H1 (cell line): ENCODE results near the gene LRRTM2. TPM values are rescaled to one million over a fixed set of nuclear protein-coding genes. Genes with fewer than 3 reads are reported as not detected.

Source experiments
- CTCF ChIA-PET: fragments of 300-600 bp; sonication (Branson Sonifier 250); formaldehyde crosslinking; loops from one replicate; lab custom pipeline; 2021; ENCODE audit not compliant: partially characterized antibody; lab: Charles Lee
- POLR2A ChIA-PET: fragments of 300-600 bp; sonication (Branson Sonifier 250); formaldehyde crosslinking; loops from one replicate; lab custom pipeline; 2021; ENCODE audit warnings: inconsistent platforms; ENCODE audit not compliant: partially characterized antibody; lab: Charles Lee
- DNase-seq, 2 experiments: peaks; one replicate each; pipeline versions ENCODE4 v3.0.0 to v3.0.0-alpha.2; 2010 to 2022; ENCODE audit warnings: low spot score in 2 of 2, low read depth in 1 of 2, mixed read lengths in 1 of 2
- FAIRE-seq: peaks from 2 replicates; lab custom pipeline; 2011; peaks lifted over from hg19 to GRCh38; lab: Jason Lieb, UNC
- H2AFZ ChIP-seq: 2 replicates; pipeline ENCODE4 v1.8.1; 2012; ENCODE audit warnings: low read length, inconsistent platforms
- H2AK5ac ChIP-seq: 2 replicates; pipeline ENCODE4 v1.6.1; 2013; ENCODE audit warnings: low read depth, low read length
- H2BK120ac ChIP-seq: replicated peaks from 2 replicates; pipeline ENCODE3; 2013; ENCODE audit warnings: low read depth, low read length, inconsistent platforms
- H2BK12ac ChIP-seq: 2 replicates; pipeline ENCODE4 v1.6.1; 2013; ENCODE audit warnings: low read depth, low read length
- H2BK15ac ChIP-seq: 2 replicates; pipeline ENCODE4 v1.6.1; 2013; ENCODE audit warnings: low read length
- H2BK20ac ChIP-seq: 2 replicates; pipeline ENCODE4 v1.6.1; 2013; ENCODE audit warnings: low read length
- H2BK5ac ChIP-seq: 2 replicates; pipeline ENCODE4 v1.6.1; 2013; ENCODE audit warnings: low read depth, low read length
- H3K14ac ChIP-seq: 2 replicates; pipeline ENCODE4 v1.6.1; 2013; ENCODE audit warnings: inconsistent platforms; ENCODE audit not compliant: insufficient read length
- H3K18ac ChIP-seq: 2 replicates; pipeline ENCODE4 v1.6.1; 2013; ENCODE audit warnings: low read length; ENCODE audit errors: extremely low read depth
- H3K23ac ChIP-seq: 2 replicates; pipeline ENCODE4 v1.6.1; 2013; ENCODE audit warnings: inconsistent platforms; ENCODE audit not compliant: insufficient read length
- H3K23me2 ChIP-seq: 2 replicates; pipeline ENCODE4 v1.6.1; 2013; ENCODE audit warnings: low read depth, low read length
- H3K27ac ChIP-seq: 2 replicates; pipeline ENCODE4 v1.6.1; 2011; ENCODE audit warnings: low read depth, low read length, inconsistent platforms
- H3K27me3 ChIP-seq, 4 experiments: replicated peaks in 1 of 4; 1 replicate in 1 of 4; 2 replicates in 3 of 4; pipeline versions ENCODE4 v1.6.1 to v1.8.1; 2011 to 2013; ENCODE audit warnings: low read length in 3 of 4, mild to moderate bottlenecking in 3 of 4, inconsistent platforms in 2 of 4, mixed read lengths in 2 of 4, moderate library complexity in 1 of 4; ENCODE audit not compliant: control insufficient read depth in 3 of 4, insufficient read depth in 3 of 4; ENCODE audit errors: extremely low read depth in 1 of 4
- H3K36me3 ChIP-seq, 4 experiments: 2 replicates each; pipeline versions ENCODE4 v1.6.1 to v1.8.1; 2011 to 2013; ENCODE audit warnings: mild to moderate bottlenecking in 4 of 4, low read length in 3 of 4, moderate library complexity in 2 of 4, control low read depth in 1 of 4, inconsistent platforms in 1 of 4; ENCODE audit not compliant: insufficient read depth in 4 of 4, control insufficient read depth in 2 of 4
- H3K4ac ChIP-seq: replicated peaks from 2 replicates; pipeline ENCODE3; 2013; ENCODE audit warnings: low read length, low read depth, mixed read lengths, inconsistent platforms; ENCODE audit not compliant: insufficient read length
- H3K4me1 ChIP-seq, 4 experiments: replicated peaks in 1 of 4; 1 replicate in 1 of 4; 2 replicates in 3 of 4; pipeline versions ENCODE4 v1.6.1 to v1.8.1; 2011 to 2013; ENCODE audit warnings: low read length in 3 of 4, inconsistent platforms in 2 of 4, mixed read lengths in 1 of 4; ENCODE audit not compliant: insufficient read depth in 4 of 4, control insufficient read depth in 3 of 4
- H3K4me2 ChIP-seq, 2 experiments: 2 replicates each; pipeline versions ENCODE4 v1.6.1 to v1.8.1; 2011 to 2013; ENCODE audit warnings: low read depth in 2 of 2, low read length in 2 of 2, control low read depth in 1 of 2, inconsistent platforms in 1 of 2, mild to moderate bottlenecking in 1 of 2; ENCODE audit not compliant: insufficient read depth in 1 of 2
- H3K4me3 ChIP-seq, 4 experiments: fragments of 200-600, 300-600 bp in 1 of 4; sonication (generic), shearing (Covaris generic), sonication (Bioruptor Twin) in 1 of 4; 2 replicates each; pipeline versions ENCODE4 v1.5.1 to v1.8.1; 2011 to 2016; ENCODE audit warnings: low read length in 4 of 4, low read depth in 3 of 4, control low read depth in 2 of 4, inconsistent platforms in 2 of 4, mild to moderate bottlenecking in 2 of 4, mixed read lengths in 1 of 4, moderate library complexity in 1 of 4; ENCODE audit not compliant: insufficient read depth in 2 of 4; ENCODE audit errors: extremely low read depth in 1 of 4
- H3K56ac ChIP-seq: replicated peaks from 2 replicates; pipeline ENCODE3; 2013; ENCODE audit warnings: low read depth, mild to moderate bottlenecking, mixed read lengths, low read length, inconsistent platforms; ENCODE audit not compliant: insufficient read length
- H3K79me1 ChIP-seq: 2 replicates; pipeline ENCODE4 v1.6.1; 2013; ENCODE audit warnings: low read depth, low read length, control low read depth
- H3K79me2 ChIP-seq, 2 experiments: 2 replicates each; pipeline versions ENCODE4 v1.6.1 to v1.8.1; 2012 to 2013; ENCODE audit warnings: low read length in 2 of 2, mild to moderate bottlenecking in 2 of 2, inconsistent platforms in 1 of 2; ENCODE audit not compliant: insufficient read depth in 2 of 2, control insufficient read depth in 1 of 2
- H3K9ac ChIP-seq, 4 experiments: replicated peaks in 1 of 4; 1 replicate in 1 of 4; 2 replicates in 3 of 4; pipeline versions ENCODE4 v1.6.1 to v1.8.1; 2011 to 2013; ENCODE audit warnings: low read depth in 3 of 4, low read length in 3 of 4, control low read depth in 2 of 4, mild to moderate bottlenecking in 2 of 4, moderate library complexity in 2 of 4, inconsistent platforms in 1 of 4; ENCODE audit errors: extremely low read depth in 1 of 4
- H3K9me3 ChIP-seq, 2 experiments: 2 replicates each; pipeline versions ENCODE4 v1.6.1 to v1.8.1; 2012 to 2013; ENCODE audit warnings: mild to moderate bottlenecking in 2 of 2, moderate library complexity in 2 of 2, control low read depth in 1 of 2, inconsistent platforms in 1 of 2, low read depth in 1 of 2, low read length in 1 of 2, mixed read lengths in 1 of 2; ENCODE audit not compliant: insufficient read depth in 2 of 2
- H4K20me1 ChIP-seq, 2 experiments: replicated peaks in 1 of 2; 2 replicates each; pipeline versions ENCODE3 to v1.8.1; 2011 to 2013; ENCODE audit warnings: inconsistent platforms in 2 of 2, low read length in 2 of 2, mild to moderate bottlenecking in 1 of 2; ENCODE audit not compliant: insufficient read depth in 2 of 2, control insufficient read depth in 1 of 2
- H4K5ac ChIP-seq: 2 replicates; pipeline ENCODE4 v1.6.1; 2013; ENCODE audit warnings: low read length, low read depth, mixed read lengths, inconsistent platforms; ENCODE audit not compliant: insufficient read length
- H4K8ac ChIP-seq: 2 replicates; pipeline ENCODE4 v1.8.0; 2013; ENCODE audit warnings: mild to moderate bottlenecking, moderate library complexity, low read length, inconsistent platforms; ENCODE audit not compliant: insufficient read depth; ENCODE audit errors: extremely low read depth
- H4K91ac ChIP-seq: replicated peaks from 2 replicates; pipeline ENCODE3; 2013; ENCODE audit warnings: low read length, mixed read lengths, inconsistent platforms; ENCODE audit not compliant: insufficient read length
- ASH2L ChIP-seq: fragments of 200-600, 300-600 bp; sonication (generic); IDR thresholded peaks from one replicate; pipeline ENCODE4 v1.7.1; 2017; ENCODE audit warnings: low read length
- ATF2 ChIP-seq: IDR thresholded peaks from 2 replicates; pipeline ENCODE4 v1.6.1; 2012; ENCODE audit warnings: low read length, inconsistent platforms
- CBX8 ChIP-seq: fragments of 300-800, 300-1000 bp; sonication (generic); IDR thresholded peaks from 2 replicates; pipeline ENCODE4 v1.7.1; 2016; ENCODE audit warnings: low read depth, low read length, borderline replicate concordance
- CREB1 ChIP-seq: IDR thresholded peaks from 2 replicates; pipeline ENCODE4 v1.6.1; 2012; ENCODE audit warnings: inconsistent platforms
- E2F6 ChIP-seq: IDR thresholded peaks from 2 replicates; pipeline ENCODE4 v1.6.1; 2012; ENCODE audit warnings: inconsistent platforms
- EP300 ChIP-seq, 2 experiments: IDR thresholded peaks; 1 replicate in 1 of 2; 2 replicates in 1 of 2; pipeline ENCODE4 v1.6.1; 2011 to 2012; ENCODE audit warnings: low read depth in 2 of 2, low read length in 2 of 2, mild to moderate bottlenecking in 2 of 2, borderline replicate concordance in 1 of 2, inconsistent platforms in 1 of 2, moderate library complexity in 1 of 2
- MAFK ChIP-seq: IDR thresholded peaks from 2 replicates; pipeline ENCODE4 v1.6.1; 2012; ENCODE audit warnings: low read depth, mild to moderate bottlenecking, improper control_type of control experiment, low read length
- POLR2AphosphoS5 ChIP-seq: IDR thresholded peaks from 2 replicates; pipeline ENCODE4 v1.6.1; 2011; ENCODE audit warnings: low read depth, low read length
- SP4 ChIP-seq: IDR thresholded peaks from 2 replicates; pipeline ENCODE4 v1.6.1; 2012; ENCODE audit warnings: low read length, inconsistent platforms
- TAF7 ChIP-seq: optimal IDR thresholded peaks from 2 replicates; pipeline ENCODE3; 2011; ENCODE audit warnings: low read depth, mild to moderate bottlenecking, inconsistent platforms, low read length, moderate library complexity, borderline replicate concordance
- WGBS, 2 experiments: shearing (Covaris generic) in 1 of 2; methylation state at CpG; one replicate each; pipeline versions ENCODE4 v1.1.6 to v1.1.7; 2013 to 2015; ENCODE audit warnings: low lambda C conversion rate in 2 of 2, mixed read lengths in 2 of 2, inconsistent platforms in 1 of 2, low coverage in 1 of 2, missing lambda C conversion rate in 1 of 2; ENCODE audit not compliant: insufficient replicate concordance in 2 of 2, insufficient coverage in 1 of 2, insufficient read length in 1 of 2; ENCODE audit errors: extremely low coverage in 1 of 2, missing lambda C conversion rate in 1 of 2; 5-methylcytosine and 5-hydroxymethylcytosine counted together
- polyA plus RNA-seq, 7 experiments: library from polyadenylated mRNA; depleted of rRNA in 3 of 7; stranded (reverse) in 5 of 7; unstranded in 2 of 7; fragments of >200 nt in 5 of 7; fragments of 200-250 nt in 2 of 7; gene quantifications; 1 replicate in 5 of 7; 2 replicates in 1 of 7; 4 replicates in 1 of 7; pipeline versions ENCODE4 v1.2.1 to v1.2.3, GENCODE V29; 2011 to 2013; ENCODE audit warnings: missing spikeins in 2 of 7, mixed read lengths in 2 of 7
- total RNA-seq: library from RNA; stranded (reverse); fragmentation: NEBNext Ultra II Directional; extraction: Animal tissue kit (Norgen Biotek cat#: 25700); gene quantifications from 2 replicates; pipeline ENCODE4 v1.2.1, GENCODE V29; 2021
- TF ChIP-seq, protein P1 (sequence below): IDR thresholded peaks from 2 replicates; pipeline ENCODE4 v1.6.1; 2011; ENCODE audit warnings: low read depth, mild to moderate bottlenecking, low read length; ENCODE audit not compliant: insufficient read depth

LRRTM2 gene
- total and polyA plus RNA-seq, 2 of the 8 experiments (the other 6 are each of a cell fraction or from before 2014, with no cell fraction given), result not detected

DNA sequence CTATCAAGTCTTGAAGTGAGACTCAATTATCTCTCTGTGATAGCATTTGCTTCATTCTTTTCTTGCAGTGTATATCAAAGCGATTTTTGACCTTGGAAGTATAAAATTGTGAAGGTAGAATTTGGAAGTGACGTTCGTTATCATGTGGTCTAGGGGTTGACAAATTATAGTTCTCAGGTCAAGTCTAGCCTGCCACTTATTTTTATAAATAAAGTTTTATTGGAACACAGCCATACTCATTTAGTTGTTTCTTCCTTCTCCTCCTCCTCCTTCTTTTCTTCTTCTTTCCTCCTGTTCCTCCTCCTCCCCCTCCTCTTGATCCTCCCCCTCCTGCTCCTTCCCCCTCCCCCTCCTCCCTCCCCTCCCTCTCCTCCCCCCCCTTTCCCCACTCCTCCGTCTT lies 38.0 kb downstream of the LRRTM2 start:
- no peaks in the 10 kb centered on the region for H3K9me3 ChIP-seq
- POLR2A ChIA-PET, result no interaction called here
- no peak overlapping the region for H3K4me2 ChIP-seq
- no peaks in the 10 kb centered on the region for H3K27me3 ChIP-seq
- WGBS, 2 experiments, result 63% methylated on average over 4 of the region's 4 CpGs; no CpG with 5 or more reads in 1 of the 2 experiments
- no peak overlapping the region for H2BK120ac ChIP-seq
- no peak overlapping the region for H4K91ac ChIP-seq
- no peaks in the 10 kb centered on the region; the same call in 1 of the 2 replicates for H3K23me2 ChIP-seq
- no peak overlapping the region for H4K8ac ChIP-seq
- no peaks in the 10 kb centered on the region for H3K36me3 ChIP-seq
- H2BK15ac ChIP-seq, result no peak overlapping the region
- H3K9ac ChIP-seq, result no peak overlapping the region
- no peak overlapping the region for H3K23ac ChIP-seq
- no peak overlapping the region for H3K4ac ChIP-seq
- H3K56ac ChIP-seq, result no peak overlapping the region
- no peak overlapping the region for H2BK20ac ChIP-seq
- no peak overlapping the region for H2BK5ac ChIP-seq
- H3K18ac ChIP-seq, result no peak overlapping the region; the same call in 1 of the 2 replicates
- peaks cover 0 to 26% (median 10%) of the 10 kb centered on the region in 4 experiments; a peak in 6 of 7 replicates for H3K4me1 ChIP-seq
- H2BK12ac ChIP-seq, result no peak overlapping the region
- no peak overlapping the region for H3K27ac ChIP-seq
- no peak overlapping the region for H4K5ac ChIP-seq
- no peaks in the 10 kb centered on the region for H4K20me1 ChIP-seq
- H2AFZ ChIP-seq, result no peak overlapping the region
- CTCF ChIA-PET, result interaction anchor here (1.0 kb wide), 1 partner anchor 11 kb away, joined by 3 read pairs; no protein-coding TSS in a partner anchor
- FAIRE-seq (no peak), DNase-seq (no peak)
- peaks cover 0 to 68% of the 10 kb centered on the region in 2 experiments; a peak in 2 of 4 replicates for H3K79me2 ChIP-seq
- H3K14ac ChIP-seq, result no peak overlapping the region
- H3K79me1 ChIP-seq, result peaks cover 7% of the 10 kb centered on the region; the same call in 1 of the 2 replicates
- H2AK5ac ChIP-seq, result no peak overlapping the region
- no peak overlapping the region for H3K4me3 ChIP-seq
- TF ChIP-seq, protein P1, sequence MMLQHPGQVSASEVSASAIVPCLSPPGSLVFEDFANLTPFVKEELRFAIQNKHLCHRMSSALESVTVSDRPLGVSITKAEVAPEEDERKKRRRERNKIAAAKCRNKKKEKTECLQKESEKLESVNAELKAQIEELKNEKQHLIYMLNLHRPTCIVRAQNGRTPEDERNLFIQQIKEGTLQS, result no peak
- TF ChIP-seq ATF2 (no peak), E2F6 (no peak), CBX8 (no peak), SP4 (no peak), EP300 (IDR thresholded peaks at IDR 0.05; ENCODE audit: borderline replicate concordance in 1 of 2, low read depth in 2 of 2, low read length in 2 of 2) (no peak), POLR2AphosphoS5 (no peak), ASH2L (no peak), MAFK (no peak), TAF7 (no peak), CREB1 (no peak)
